Measurements from ENCODE around the gene PPM1J. TPM values are rescaled to one million over a fixed set of nuclear protein-coding genes. Genes with fewer than 3 reads are reported as not detected.
A peak's percentile ranks its signal among the peaks of the same experiment; 100 is the strongest.

PPM1J gene, protein sequence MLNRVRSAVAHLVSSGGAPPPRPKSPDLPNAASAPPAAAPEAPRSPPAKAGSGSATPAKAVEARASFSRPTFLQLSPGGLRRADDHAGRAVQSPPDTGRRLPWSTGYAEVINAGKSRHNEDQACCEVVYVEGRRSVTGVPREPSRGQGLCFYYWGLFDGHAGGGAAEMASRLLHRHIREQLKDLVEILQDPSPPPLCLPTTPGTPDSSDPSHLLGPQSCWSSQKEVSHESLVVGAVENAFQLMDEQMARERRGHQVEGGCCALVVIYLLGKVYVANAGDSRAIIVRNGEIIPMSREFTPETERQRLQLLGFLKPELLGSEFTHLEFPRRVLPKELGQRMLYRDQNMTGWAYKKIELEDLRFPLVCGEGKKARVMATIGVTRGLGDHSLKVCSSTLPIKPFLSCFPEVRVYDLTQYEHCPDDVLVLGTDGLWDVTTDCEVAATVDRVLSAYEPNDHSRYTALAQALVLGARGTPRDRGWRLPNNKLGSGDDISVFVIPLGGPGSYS
- 1 to 10 TPM; 2.3 to 2.7 TPM for total RNA-seq

DNA sequence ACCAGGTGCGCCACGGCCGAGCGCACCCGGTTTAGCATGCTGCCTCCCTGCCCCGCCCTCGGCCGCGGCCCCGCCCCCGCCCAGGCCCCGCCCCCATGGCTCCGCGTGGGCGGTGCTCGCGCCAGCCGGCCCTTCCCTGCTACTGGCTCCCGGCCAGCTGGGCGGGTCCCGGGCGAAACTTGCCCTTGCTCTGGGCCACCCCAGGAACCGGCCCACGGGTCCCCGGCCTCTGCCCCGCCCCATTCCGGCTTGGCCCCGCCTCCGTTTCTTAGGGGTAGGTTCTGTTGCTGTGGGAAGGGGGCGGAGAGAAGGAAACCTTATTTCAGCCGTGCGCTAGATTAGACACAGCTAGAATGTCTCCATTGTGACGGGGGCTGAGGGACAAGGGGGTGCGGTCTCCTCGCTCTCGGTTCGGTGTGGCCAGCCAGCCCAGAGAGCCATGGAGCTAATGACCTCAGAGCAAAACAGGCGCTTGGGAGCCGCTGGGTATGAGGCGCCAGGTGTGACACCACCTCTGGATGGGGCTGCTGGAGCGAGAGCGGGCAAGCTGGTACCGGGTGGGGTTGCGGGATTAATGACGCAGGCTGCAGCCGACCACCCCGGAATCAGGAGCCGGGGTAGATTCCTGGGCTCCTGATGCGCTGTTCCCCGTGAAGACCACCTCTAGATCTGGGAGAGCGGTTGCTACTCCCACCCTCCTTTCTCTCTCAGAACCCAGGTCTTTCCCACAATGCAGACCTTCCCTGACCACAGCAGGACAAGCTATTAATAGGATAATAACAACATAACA is at the start of gene PPM1J:
Gene PPM1J, minus strand, starts transcription at position 69 of the 790 bp plus-strand sequence. Its CDS starts 31 bp downstream, at position 38.
- peak within 1 kb of the TSS; percentile 43 to 60 for H3K27ac ChIP-seq
- H3K36me3 ChIP-seq, result no peaks in the 10 kb centered on the region
- peaks cover 5 to 23% of the 10 kb centered on the region in 2 donors for H3K4me1 ChIP-seq (ENCODE audit: control insufficient read depth in 1 of 2, low read depth in 2 of 2)
- no peaks in the 10 kb centered on the region for H3K9me3 ChIP-seq
- peak; percentile 70 for ATAC-seq (ENCODE audit: insufficient number of reproducible peaks, low FRiP score, low read depth)
- peak; percentile 98 for DNase-seq (ENCODE audit: low spot score)
- TF ChIP-seq, protein P1, sequence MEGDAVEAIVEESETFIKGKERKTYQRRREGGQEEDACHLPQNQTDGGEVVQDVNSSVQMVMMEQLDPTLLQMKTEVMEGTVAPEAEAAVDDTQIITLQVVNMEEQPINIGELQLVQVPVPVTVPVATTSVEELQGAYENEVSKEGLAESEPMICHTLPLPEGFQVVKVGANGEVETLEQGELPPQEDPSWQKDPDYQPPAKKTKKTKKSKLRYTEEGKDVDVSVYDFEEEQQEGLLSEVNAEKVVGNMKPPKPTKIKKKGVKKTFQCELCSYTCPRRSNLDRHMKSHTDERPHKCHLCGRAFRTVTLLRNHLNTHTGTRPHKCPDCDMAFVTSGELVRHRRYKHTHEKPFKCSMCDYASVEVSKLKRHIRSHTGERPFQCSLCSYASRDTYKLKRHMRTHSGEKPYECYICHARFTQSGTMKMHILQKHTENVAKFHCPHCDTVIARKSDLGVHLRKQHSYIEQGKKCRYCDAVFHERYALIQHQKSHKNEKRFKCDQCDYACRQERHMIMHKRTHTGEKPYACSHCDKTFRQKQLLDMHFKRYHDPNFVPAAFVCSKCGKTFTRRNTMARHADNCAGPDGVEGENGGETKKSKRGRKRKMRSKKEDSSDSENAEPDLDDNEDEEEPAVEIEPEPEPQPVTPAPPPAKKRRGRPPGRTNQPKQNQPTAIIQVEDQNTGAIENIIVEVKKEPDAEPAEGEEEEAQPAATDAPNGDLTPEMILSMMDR (IDR thresholded peaks at IDR 0.05), result no peak
- H3K27me3 ChIP-seq (replicated peaks; ENCODE audit: insufficient read depth), result no peaks in the 10 kb centered on the region
- H3K4me3 ChIP-seq, result peak within 1 kb of the TSS; percentile 73

DNA sequence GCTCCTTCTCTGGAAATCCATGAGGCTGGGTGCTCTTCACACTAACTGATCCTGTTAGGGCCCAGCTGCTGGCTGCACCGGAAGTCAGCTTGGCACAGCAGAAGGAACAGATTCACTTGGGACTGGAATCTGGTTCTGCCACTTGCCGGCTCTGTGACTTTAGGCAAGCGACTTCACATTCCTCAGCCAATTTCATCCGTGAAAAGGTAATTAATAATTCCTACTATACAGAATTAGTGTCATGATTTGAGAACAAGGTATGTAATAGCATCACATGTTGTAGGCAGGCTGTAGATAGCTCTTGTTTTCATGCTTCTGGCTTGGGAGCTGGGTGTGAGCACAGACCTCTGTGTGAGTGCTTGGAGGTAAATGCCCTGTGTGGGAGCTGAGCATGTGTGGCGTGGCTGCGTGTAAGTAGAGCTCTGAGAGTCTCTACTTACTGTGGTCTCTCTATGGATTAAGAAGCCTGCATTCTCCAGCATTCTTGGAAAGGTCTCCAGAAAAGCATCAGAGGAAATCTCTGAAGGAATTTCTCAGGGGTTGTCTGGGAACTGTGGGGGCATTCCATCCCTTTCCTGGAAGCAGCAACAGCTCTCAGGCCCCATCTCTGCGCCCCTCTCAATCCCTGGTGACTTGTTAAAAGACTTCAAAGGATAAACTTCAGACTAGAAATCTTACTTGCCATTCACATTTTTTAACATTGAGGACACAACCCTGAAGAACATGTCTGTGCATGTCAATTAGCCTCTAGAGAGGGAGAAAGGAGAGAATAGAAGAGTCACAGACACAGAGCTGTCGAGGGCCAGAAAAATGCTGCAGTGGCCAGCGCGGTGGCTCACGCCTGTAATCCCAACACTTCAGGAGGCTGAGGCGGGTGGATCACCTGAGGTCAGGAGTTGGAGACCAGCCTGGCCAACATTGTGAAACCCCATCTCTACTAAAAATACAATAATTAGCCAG is 47.7 kb upstream of the PPM1J start:
- no peaks in the 10 kb centered on the region for H3K9me3 ChIP-seq
- H3K36me3 ChIP-seq, result no peaks in the 10 kb centered on the region
- H3K4me3 ChIP-seq, result peak overlapping the region; percentile 27
- TF ChIP-seq, protein P1 (IDR thresholded peaks at IDR 0.05), result no peak
- no peak overlapping the region for H3K27ac ChIP-seq
- no peaks in the 10 kb centered on the region for H3K27me3 ChIP-seq (replicated peaks; ENCODE audit: insufficient read depth)
- ATAC-seq (ENCODE audit: insufficient number of reproducible peaks, low FRiP score, low read depth), result no peak
- DNase-seq (ENCODE audit: low spot score), result no peak
- peaks cover 8 to 13% of the 10 kb centered on the region in 2 donors for H3K4me1 ChIP-seq (ENCODE audit: control insufficient read depth in 1 of 2, low read depth in 2 of 2)

DNA sequence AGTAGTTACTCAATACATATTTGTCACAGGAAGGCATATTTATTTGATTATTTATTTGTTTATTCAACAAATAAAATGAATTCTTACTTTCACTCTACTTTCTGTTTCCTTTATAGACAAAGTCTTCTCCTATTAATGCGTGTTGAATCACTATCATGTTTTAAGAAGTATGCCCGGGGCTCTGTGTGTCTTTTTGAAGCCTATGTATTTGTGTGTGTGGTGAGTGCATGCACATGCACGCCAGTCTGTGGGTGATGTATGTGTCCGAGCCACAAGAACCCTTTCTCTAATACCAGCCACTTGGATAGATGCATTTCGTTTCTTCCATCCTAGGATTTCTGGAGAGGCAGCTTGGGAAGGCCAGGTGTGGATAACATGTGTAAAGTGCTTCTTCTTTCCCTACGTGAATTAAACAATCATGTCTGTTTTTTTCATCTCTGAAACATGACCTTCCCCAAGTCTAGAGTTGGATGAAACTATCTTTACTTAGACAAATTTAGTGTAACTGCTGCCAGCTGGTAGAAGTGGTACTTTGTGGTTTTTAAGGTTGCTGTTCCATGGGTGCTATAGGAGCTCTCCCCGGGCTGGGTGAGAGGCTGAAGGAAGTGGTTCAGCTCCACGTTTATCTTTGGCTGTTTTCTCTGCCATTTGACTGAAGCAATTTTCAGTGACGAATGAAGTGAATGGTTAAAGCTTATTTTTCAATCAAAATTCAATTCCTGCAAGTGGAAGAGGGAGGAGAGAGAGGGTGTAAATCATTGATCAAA is 46.8 kb upstream of the PPM1J start:
- H3K36me3 ChIP-seq, result no peaks in the 10 kb centered on the region
- TF ChIP-seq, protein P1 (IDR thresholded peaks at IDR 0.05), result no peak
- H3K4me3 ChIP-seq, result no peak overlapping the region
- ATAC-seq (ENCODE audit: insufficient number of reproducible peaks, low FRiP score, low read depth) (no peak), DNase-seq (ENCODE audit: low spot score) (no peak)
- H3K4me1 ChIP-seq (ENCODE audit: control insufficient read depth in 1 of 2, low read depth in 2 of 2), result peaks cover 8 to 13% of the 10 kb centered on the region in 2 donors
- H3K9me3 ChIP-seq, result no peaks in the 10 kb centered on the region
- H3K27me3 ChIP-seq (replicated peaks; ENCODE audit: insufficient read depth), result no peaks in the 10 kb centered on the region
- H3K27ac ChIP-seq, result no peak overlapping the region

DNA sequence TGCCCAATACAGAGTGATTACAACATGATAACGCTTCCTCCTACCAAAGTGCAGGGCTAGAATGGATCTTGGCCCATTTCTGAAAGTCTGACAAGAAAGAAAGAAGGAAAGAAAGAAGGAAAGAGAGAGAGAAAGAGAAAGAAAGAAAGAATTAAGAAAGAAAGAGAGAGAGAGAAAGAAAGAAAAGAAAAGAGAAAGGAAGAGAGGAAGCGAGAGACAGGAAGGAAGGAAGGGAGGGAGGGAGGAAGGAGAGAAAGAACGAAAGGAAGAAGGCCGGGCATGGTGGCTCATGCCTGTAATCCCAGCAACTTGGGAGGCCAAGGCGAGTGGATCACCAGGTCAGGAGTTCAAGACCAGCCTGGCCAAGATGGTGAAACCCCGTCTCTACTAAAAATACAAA is 44.1 kb upstream of the PPM1J start:
- H3K4me1 ChIP-seq (ENCODE audit: control insufficient read depth in 1 of 2, low read depth in 2 of 2), result peaks cover 8 to 13% of the 10 kb centered on the region in 2 donors
- H3K4me3 ChIP-seq, result no peak overlapping the region
- no peak overlapping the region for H3K27ac ChIP-seq
- TF ChIP-seq, protein P1 (IDR thresholded peaks at IDR 0.05), result no peak
- H3K36me3 ChIP-seq, result no peaks in the 10 kb centered on the region
- peaks cover under 1% of the 10 kb centered on the region for H3K9me3 ChIP-seq
- ATAC-seq (ENCODE audit: insufficient number of reproducible peaks, low FRiP score, low read depth), result no peak
- H3K27me3 ChIP-seq (replicated peaks; ENCODE audit: insufficient read depth), result no peaks in the 10 kb centered on the region
- DNase-seq (ENCODE audit: low spot score), result no peak

Measured in thoracic aorta (tissue), 2 donors.